NCI-H1436 (cell line): ENCODE data around the gene FXYD4.
"Not testable (repeated sequence)": the region's sequence is repeated elsewhere in the genome, so short reads cannot be mapped to it uniquely, and the experiment has no call there.

Experiments
- DNase-seq: peaks from one replicate; lab custom pipeline; 2025; lab: John Stamatoyannopoulos, UW

Gene FXYD4

GRCh38 chr10:43371418-43371817, at the start of gene FXYD4:
Gene FXYD4 (plus strand): TSS chr10:43371636. CDS start chr10:43373747, 2,111 bp downstream.
- DNase-seq, result no peak

- DNase-seq, result no peak
These were observed 49.1 kb upstream of the FXYD4 start for GRCh38 chr10:43322331-43322730.

GRCh38 chr10:43322769-43323168, 48.7 kb upstream of the FXYD4 start:
- DNase-seq, result no peak

- no peak for DNase-seq
These were observed 48.2 kb upstream of the FXYD4 start for GRCh38 chr10:43323245-43323644.

GRCh38 chr10:43324876-43325275, 46.6 kb upstream of the FXYD4 start:
- DNase-seq, result no peak

GRCh38 chr10:43327171-43327570, 44.3 kb upstream of the FXYD4 start:
- DNase-seq, result no peak

GRCh38 chr10:43327986-43328385, 43.5 kb upstream of the FXYD4 start:
- DNase-seq, result no peak

GRCh38 chr10:43328810-43329209, 42.6 kb upstream of the FXYD4 start:
- not testable (repeated sequence) for DNase-seq

GRCh38 chr10:43329246-43329885, 42.1 kb upstream of the FXYD4 start:
- not testable (repeated sequence) for DNase-seq

GRCh38 chr10:43330049-43330823, 41.2 kb upstream of the FXYD4 start:
- DNase-seq, result not testable (repeated sequence)

- not testable (repeated sequence) for DNase-seq
These were observed 40.7 kb upstream of the FXYD4 start for GRCh38 chr10:43330824-43331127.

GRCh38 chr10:43333653-43334052, 37.8 kb upstream of the FXYD4 start:
- no peak for DNase-seq

- no peak for DNase-seq
These were observed 35.4 kb upstream of the FXYD4 start for GRCh38 chr10:43336061-43336460.

GRCh38 chr10:43336641-43337318, 34.7 kb upstream of the FXYD4 start:
- DNase-seq, result no peak

- DNase-seq, result not testable (repeated sequence)
These were observed 33.9 kb upstream of the FXYD4 start for GRCh38 chr10:43337536-43337935.

GRCh38 chr10:43338117-43338516, 33.3 kb upstream of the FXYD4 start:
- no peak for DNase-seq

- DNase-seq, result no peak
These were observed 32.3 kb upstream of the FXYD4 start for GRCh38 chr10:43339136-43339535.

- no peak for DNase-seq
These were observed 31.3 kb upstream of the FXYD4 start for GRCh38 chr10:43340101-43340500.

- no peak for DNase-seq
These were observed 30.8 kb upstream of the FXYD4 start for GRCh38 chr10:43340619-43341018.

GRCh38 chr10:43341450-43341849, 30.0 kb upstream of the FXYD4 start:
- DNase-seq, result no peak

GRCh38 chr10:43342279-43343125, 28.9 kb upstream of the FXYD4 start:
- no peak for DNase-seq

GRCh38 chr10:43343126-43343525, 28.3 kb upstream of the FXYD4 start:
- no peak for DNase-seq
